T-helper 1 cell treated with Interleukin-12 subunit alpha and Interleukin-12 subunit beta and Interleukin-4 antibody, amounts not matched to agents 30 ng/mL and 1 ng/mL, for 36 hours (primary cell): ENCODE measurements around the gene GAREM2. TPM values are rescaled to one million over a fixed set of nuclear protein-coding genes. Genes with fewer than 3 reads are reported as not detected.
"Not testable (repeated sequence)": the region's sequence is repeated elsewhere in the genome, so short reads cannot be mapped to it uniquely, and the experiment has no call there.

ENCODE experiments used
- intact Hi-C: fragments of 100-400 bp; cut with micrococcal nuclease; formaldehyde crosslinking; loops from one replicate; pipeline ENCODE4 v1.15.1; 2024
- total RNA-seq: library from RNA; stranded (reverse); gene quantifications from 2 replicates; pipeline ENCODE4 v1.2.3, GENCODE V29; 2022

The GAREM2 gene
- total RNA-seq = 4.6 and 6.1 TPM in 2 replicates

DNA sequence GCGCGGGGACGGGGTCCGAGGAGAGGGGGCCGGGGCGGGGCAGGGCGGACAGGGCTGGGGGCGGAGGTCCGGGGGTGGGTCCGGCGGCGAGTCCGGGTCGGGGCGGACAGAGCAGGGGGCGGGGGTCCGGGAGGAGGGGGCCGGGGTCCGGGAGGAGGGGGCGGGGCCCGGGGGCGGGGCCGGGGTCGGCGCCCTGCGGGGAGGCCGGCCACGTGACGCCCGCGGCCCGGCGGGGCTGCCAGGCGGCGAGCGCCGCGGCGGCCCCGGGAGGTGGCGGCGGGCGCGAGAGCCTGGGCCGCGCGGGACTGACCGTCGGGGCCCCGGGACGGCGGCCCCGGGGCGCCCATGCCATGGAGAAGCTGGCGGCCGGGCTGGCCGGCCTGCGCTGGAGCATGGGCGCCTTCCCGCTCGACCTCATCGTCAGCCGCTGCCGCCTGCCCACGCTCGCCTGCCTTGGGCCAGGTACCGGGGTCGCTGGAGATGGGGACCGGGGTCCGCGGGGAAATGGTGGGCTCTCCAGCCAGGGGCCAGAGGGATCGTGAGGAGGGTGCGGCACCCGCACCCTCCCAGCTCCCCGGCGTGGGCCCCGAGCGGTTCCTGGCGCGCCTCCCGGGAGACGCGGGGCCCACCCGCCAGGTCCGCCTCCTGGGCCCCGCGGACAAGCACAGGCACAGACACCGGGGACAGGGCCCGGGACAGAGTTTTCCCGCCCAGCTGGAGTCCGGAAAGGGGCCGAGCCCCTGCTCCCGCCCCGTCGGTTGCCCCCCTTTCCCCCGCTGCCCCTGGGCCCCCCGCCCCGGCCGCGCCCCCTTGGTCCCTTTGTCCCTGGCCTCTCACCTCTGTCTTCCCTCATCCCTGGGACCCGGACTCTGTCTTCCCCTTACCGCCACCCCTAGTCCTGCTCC lies at the start of gene GAREM2:
TSS of gene GAREM2 (plus strand) at position 218 of the 905 bp plus-strand sequence. CDS start at position 351, 133 bp downstream.
- intact Hi-C loops = loop anchor here (5.0 kb wide), 1 partner anchor 74 kb away; no protein-coding TSS in a partner anchor

DNA sequence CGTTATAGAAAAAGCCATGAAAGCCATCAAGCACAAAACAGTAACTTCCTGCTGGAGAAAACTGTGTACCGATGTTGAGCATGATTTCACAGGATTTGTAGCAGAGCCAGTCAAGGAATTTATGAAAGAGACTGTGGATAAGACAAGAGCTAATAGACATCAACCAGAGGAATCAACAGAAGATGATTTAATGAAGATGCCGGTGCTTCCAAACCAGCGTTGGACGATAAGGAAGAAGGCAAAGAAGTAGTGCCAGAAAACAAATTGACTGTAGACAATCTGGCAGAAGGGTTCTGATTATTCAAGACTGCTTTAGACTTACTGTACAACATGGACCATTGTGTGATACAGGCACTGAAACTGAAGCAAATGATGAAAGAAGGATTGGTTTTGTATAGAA lies 49.5 kb upstream of the GAREM2 start:
- intact Hi-C loops = no loop called here

DNA sequence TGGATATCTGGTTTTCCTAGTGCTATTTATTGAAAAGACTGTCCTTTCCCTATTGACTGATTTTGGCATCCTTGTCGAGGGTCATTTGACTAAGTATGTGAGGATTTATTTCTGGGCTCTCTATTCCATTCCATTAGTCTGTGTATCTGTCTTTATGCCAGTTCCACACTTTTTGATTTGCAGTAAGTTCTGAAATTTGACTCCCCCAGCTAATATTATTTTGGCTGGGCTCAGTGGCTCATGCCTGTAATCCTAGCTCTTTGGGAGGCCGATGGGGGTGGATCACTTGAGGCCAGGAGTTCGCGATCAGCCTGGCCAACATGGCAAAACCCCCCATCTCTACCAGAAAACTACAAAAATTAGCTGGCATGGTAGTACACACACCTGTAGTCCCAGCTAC lies 46.8 kb upstream of the GAREM2 start:
- intact Hi-C loops = no loop called here

- intact Hi-C loops = no loop called here
These were observed 44.7 kb upstream of the GAREM2 start for GRCh38 chr2:26128176-26128575.

- intact Hi-C loops = loop anchor here (5.0 kb wide), 1 partner anchor 43 kb away; no protein-coding TSS in a partner anchor
These were observed 42.1 kb upstream of the GAREM2 start for GRCh38 chr2:26130763-26131162.

- intact Hi-C loops = no loop called here
These were observed 36.4 kb upstream of the GAREM2 start for GRCh38 chr2:26136451-26136850.

DNA sequence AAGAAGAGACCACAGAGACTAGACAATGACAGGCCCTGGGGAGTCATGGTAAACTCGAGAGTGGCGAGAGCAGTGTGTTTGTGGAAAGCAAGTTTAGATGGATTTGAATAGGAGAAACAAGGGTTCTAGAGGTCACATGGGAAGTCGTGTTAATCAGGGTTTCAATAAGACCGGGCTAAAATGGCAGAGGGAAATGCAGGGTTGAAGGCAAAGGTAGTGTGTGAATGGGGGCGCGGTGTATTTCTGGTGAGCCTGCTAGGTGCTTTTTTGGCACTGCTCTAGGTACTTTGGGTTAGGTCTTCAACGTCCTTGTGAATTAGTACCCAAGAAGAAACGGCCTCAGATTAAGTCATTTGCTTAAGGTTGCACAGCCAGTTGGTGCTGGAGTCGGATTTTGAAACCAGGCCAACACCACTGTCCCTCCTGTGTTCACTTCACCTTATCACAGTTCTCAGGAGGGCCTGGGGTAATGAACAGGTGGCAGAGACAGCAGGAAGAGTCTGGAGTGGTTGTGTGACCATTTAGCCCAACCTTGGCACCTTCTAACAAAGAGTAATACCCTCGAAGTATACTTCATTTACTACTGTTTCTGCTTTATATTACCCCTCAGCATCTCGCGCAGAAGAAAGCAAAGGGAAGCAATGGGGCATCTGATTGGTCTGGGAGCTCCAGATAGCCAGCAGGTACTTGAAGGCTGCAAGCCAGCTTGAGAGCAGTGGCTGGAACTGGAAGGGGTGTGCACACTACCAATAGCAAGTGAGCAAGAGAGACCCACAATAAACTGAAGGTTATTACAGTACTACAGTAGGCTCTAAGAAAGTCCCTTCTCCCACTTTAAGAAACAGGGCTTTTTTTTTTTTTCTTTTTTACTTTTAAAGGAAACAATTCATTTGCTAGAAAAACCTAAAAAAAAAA lies 33.4 kb upstream of the GAREM2 start:
- intact Hi-C loops = loop anchor here (10.0 kb wide), 1 partner anchor 535 kb away; no protein-coding TSS in a partner anchor

DNA sequence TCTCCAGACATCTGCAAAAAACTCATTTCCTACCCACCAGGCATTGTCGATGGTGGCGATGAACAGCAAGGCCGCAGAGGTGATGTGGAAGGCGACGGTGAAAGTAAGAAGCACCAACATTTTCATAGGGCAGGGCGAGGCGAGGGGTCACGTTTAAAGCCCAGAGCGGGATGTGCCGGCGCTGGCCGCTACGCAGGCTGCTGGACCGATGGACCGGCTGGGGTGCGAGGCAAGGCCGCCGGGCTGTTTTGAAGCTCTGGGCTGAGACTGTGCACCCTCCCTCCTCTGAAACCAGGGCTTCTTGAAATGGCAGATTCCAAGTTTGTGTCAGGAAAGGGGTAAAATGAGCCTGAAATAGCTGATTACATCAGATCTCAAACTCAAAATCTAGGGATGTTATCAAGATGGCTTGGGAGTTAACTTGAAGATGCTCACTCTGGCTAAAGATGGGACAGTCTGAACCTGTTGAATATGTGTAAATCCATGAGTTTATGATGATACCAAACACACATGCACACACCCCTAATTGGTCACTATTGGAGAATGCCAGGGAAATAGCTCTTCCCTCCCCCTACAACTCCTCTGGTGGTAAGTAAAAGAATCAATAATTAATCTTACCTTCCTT lies 31.6 kb upstream of the GAREM2 start:
- intact Hi-C loops = loop anchor here (10.0 kb wide), 1 partner anchor 536 kb away; no protein-coding TSS in a partner anchor

GRCh38 chr2:26144031-26144430 lies 28.9 kb upstream of the GAREM2 start:
- intact Hi-C loops = loop anchor here (2.0 to 10.0 kb wide), 2 partner anchors 161 to 539 kb away; partner anchors contain the start of gene KIF3C

GRCh38 chr2:26144953-26145680 lies 27.8 kb upstream of the GAREM2 start:
- intact Hi-C loops = loop anchor here (1.0 to 10.0 kb wide), 7 partner anchors 57 to 540 kb away; partner anchors contain the start of gene KIF3C

DNA sequence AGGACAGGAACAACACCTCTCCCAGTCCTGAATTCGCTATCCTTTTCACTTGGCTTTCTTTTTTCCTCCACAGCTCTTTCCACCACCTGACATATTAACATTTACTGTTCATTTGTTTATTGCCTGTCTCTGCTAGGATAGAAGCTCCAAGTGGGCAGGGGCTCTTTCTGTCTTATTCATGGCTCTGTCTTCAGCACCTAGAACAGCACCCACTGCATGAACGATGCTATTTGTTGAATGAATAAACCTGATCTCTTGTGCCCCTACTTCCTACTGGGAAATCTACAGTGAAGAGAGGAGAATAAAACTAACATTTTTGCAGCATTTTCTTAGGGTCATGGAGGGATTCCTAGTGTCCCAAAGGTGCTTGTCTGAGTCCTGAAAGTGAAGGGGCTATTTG lies 24.4 kb upstream of the GAREM2 start:
- intact Hi-C loops = loop anchor here (10.0 kb wide), 1 partner anchor 544 kb away; no protein-coding TSS in a partner anchor

- intact Hi-C loops = no loop called here
These were observed 22.6 kb upstream of the GAREM2 start for GRCh38 chr2:26150243-26150642.

GRCh38 chr2:26157580-26157979 lies 15.3 kb upstream of the GAREM2 start:
- intact Hi-C loops = no loop called here

- intact Hi-C loops = no loop called here
These were observed 11.0 kb upstream of the GAREM2 start for GRCh38 chr2:26161926-26162325.

DNA sequence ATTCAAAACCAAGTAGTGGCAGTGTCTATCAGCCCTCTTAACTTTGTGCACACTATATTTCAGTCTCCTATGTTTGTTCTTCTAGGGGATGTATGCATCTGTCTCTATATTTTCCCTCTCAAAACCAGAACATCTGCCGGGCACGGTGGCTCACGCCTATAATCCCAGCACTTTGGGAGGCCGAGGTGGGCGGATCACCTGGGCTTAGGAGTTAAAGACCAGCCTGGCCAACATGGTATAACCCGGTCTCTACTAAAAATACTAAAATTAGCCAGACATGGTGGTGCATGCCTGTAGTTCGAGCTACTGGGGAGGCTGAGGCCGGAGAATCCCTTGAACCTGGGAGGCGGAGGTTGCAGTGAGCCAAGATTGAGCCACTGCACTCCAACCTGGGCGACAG lies 9.9 kb upstream of the GAREM2 start:
- intact Hi-C loops = no loop called here

DNA sequence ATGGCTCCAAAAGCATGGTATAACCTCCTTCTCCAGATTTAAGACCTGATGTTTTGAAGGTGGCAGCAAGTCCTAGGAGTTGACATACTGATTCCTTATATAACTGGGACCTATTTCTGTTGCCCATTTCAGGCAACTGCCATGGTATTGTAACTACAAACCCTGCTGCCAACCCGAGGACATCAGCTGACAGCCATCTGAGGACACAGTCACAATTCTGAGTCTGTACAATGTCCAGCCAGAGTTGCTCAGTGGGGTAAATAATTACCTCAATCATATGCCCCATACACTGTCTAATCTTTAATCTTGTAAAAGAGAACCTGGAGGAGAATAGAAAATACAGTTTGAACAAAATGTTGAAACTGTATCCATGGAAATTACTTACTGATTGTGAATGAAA lies 8.7 kb upstream of the GAREM2 start:
- intact Hi-C loops = no loop called here

DNA sequence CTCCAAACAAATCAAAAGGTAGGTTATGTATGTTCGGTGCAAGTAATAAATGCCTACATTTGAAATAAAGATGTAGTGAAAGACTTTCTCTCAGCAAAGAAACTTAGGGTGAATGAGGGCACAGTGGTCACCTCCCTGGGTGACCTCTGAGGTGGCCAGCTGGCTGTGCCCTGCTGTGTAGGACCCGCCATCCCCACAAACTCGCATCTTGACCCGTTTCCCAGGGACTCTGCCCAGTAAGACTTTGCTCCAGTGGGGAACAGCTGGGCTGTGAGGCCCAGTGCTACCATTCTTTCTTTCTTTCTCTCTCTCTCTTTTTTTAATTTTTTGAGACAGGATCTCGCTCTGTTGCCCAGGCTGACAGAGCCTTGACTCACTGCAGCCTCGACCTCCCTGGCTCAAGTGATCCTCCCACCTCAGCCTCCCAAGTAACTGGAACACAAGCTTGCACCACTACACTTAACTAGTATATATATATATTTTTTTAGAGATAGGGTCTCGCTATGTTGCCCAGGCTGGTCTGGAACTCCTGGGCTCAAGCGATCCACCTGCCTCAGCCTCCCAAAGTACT lies 8.2 kb upstream of the GAREM2 start:
- intact Hi-C loops = no loop called here

- intact Hi-C loops = no loop called here
These were observed 7.5 kb upstream of the GAREM2 start for GRCh38 chr2:26165403-26165802.

DNA sequence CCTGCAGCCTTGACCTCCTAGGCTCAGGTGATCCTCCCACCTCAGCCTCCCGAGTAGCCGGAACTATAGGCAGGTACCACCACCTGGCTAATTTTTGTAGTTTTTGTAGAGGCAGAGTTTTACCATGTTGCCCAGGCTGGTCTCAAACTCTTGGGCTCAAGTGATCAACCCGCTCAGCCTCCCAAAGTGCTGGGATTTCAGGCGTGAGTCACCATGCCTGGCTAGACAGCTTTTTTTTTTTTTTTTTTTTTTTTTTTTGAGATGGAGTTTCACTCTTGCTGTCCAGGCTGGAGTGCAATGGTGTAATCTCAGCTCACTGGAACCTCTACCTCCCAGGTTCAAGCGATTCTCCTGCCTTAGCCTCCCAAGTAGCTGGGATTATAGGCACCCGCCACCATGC lies 6.3 kb upstream of the GAREM2 start:
- intact Hi-C loops = not testable (repeated sequence)

- intact Hi-C loops = no loop called here
These were observed 4.1 kb upstream of the GAREM2 start for GRCh38 chr2:26168785-26169184.
